GM19193 (cell line): ENCODE data around the gene HAUS7.

Experiments
- POLR2A ChIP-seq: IDR thresholded peaks from 4 replicates; pipeline ENCODE4 v1.6.1; 2011; ENCODE audit not compliant: insufficient read depth, insufficient read length; ENCODE audit errors: extremely low read depth

The HAUS7 gene

DNA sequence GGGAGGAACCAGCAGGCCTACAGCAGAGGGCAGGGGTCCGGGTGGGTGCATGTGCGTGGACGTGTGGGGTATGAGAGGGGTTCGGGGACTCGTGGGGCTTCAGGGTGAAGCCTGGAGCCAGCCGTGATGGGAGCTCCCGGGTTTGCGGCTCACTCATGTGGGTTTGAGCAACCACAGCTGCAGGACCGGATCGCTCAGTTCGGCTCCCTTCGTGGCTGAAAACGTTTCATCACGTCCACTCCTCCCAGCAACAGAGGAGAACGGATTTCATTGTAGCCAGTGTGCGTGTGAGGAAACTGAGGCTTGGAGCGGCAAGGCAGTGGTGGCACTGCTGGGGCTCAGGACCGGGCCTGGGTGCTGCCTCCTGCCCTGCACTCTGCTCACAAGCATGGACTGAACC is 35.0 kb upstream of the HAUS7 start:
- TF ChIP-seq POLR2A: no peak

DNA sequence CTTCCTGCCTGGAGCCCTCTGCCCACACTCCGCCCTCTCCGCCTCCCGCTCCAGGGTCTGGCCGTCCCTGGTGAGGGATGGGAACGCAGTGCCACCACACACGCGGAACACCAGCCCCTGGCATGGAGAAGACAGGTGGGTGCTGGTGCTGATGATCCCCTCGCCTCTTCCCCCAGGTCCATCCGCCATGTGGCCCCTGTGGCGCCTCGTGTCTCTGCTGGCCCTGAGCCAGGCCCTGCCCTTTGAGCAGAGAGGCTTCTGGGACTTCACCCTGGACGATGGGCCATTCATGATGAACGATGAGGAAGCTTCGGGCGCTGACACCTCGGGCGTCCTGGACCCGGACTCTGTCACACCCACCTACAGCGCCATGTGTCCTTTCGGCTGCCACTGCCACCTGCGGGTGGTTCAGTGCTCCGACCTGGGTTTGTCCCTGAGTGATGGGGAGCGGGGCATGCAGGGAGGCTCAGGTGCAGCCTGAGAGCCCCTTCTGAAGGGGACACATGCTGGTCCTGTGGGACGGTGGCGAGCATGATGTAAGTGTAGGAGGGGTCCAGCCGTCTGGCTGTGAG is 34.2 kb upstream of the HAUS7 start:
- no peak for TF ChIP-seq POLR2A

DNA sequence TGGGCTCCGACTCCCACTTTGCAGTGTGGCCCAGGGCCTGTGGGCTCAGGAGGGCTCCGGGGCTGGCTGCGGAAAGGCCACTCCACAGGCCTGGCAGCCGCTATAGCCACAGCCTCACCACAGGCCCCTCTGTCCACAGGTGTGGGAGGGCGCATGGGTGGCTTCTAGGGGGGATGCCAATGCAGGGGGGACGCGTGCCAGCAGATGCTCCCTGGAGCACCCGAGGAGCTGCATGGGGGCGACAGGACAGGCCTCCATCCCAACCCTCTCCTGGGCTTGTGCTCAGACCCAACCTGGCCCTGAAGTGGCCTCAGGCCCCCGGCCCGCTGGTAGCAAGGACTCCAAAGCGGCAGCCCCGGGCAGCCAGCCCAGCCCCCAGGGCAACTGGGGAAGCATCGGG is 32.4 kb upstream of the HAUS7 start:
- no peak for TF ChIP-seq POLR2A

DNA sequence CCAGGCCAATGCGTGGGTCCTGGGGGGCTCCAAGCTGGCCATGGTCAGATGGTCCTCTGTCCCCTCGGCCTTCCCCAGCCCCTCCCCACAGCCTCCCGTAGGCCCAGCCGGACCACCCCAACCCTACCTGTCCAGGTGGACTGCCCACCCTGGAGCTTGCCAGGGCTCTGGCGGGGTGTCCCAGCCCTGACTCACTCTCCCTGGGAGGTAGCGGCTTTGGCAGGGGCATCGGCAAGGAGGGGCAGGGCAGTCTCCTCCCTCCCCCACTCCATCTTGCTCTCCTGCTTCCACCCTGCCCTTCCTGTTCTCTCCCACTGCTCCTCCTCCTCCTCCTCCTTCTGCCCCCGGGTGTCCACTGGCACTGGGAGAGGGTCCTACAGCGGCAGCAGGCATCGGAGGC is 31.8 kb upstream of the HAUS7 start:
- no peak for TF ChIP-seq POLR2A

DNA sequence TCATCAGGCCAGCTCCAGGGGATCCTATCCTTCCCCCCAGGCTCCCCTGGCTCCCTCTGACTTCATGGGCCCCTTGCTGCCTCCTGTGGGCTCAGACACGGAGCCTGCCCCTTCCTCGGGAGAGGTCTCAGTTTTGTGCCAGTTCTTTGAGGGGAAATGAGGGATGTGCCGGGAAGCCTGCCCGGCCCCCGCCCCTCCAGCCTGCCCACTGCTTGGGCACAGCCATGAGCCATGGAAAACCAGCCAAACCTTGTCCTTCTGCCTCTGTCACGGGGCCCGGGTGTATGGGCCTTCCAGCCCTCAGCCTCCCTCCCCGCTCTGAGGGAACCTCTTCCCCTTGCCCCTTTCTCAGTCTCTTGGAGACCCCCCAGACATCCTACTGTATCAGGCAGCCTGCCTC is 31.2 kb upstream of the HAUS7 start:
- no peak for TF ChIP-seq POLR2A

DNA sequence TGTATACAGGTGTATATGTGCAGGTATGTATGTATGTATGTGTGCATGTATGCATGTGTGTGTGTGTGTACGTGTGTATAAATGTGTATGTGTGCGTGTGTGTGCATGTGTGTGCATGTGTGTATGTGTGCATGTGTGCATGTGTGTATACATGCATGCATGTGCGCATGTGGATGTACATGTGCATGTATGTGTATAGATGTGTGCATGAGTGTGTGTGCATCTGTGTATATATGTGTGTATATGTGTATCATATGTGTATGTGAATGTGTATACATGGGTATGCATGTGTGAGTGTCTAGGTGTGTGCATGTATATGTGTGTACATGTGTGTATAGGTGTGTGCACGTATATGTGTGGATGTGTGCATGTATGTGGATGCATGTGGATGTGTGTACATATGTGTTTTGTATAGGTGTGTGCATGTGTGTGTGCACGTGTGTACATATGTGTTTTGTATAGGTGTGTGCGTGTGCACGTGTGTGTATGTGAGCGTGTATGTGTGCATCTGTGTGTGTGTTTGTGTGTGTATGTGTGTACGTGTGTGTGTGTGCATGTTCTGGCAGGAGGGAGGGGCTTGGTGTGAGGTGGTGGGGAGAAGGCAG is 30.4 kb upstream of the HAUS7 start:
- no peak for TF ChIP-seq POLR2A

DNA sequence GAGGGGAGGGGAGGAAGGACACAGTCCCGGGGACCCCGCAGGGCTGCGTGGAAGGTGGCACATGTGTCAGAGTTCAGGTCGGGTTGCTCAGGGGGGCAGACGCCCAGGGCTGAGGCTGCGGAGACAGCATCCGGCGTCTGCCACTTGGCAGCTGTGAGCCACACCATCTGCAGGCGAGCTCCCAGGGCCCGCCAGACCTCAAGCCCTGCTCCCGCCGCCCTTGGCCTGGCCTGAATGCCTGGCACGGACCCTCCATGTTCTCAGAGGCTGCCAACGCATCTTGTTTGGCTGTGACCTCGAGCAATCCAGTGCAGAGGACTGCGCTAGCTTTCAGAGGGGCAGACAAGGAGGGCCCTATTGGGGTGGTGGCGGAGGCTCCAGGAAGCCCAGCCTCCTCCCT is 29.5 kb upstream of the HAUS7 start:
- TF ChIP-seq POLR2A: no peak

DNA sequence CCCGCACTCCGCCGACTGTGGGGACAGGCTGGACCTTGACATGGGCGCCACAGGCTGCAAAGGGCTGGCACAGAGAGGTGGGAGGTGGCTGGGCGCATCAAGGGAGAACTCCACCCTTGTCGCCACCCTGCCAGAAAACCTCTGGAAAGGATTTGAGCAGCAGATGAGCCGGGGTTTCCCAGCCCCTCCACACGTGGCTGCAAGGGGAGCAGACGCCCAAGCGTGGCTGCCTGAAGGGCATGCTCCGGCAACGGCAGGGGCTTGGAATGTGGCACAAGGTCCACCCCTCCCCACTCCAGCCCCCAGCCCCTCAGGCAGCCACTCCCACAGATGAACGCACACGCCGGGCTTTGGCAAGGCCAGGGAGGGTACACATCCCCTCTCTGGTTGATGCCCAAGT is 29.0 kb upstream of the HAUS7 start:
- TF ChIP-seq POLR2A: no peak

DNA sequence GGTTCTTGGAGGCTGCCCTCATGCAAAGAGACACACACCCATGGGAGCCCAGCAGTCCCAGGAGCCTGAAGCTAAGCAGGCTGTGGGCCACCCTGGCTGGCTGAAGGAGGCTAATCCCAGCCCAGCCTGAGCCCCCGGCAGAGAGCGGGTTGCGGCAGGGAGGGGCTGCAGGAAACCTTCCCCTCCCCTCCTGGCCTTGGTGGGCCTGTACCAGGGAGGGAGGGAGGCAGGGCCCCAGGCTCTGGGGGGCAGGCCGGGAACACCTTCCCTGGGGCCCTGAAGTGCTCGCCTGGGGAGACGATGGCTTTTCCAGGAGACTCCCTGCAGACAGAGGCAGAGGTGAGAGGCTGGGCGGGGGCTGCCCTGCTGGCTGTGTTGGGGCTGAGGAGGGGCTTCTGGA is 28.1 kb upstream of the HAUS7 start:
- no peak for TF ChIP-seq POLR2A

DNA sequence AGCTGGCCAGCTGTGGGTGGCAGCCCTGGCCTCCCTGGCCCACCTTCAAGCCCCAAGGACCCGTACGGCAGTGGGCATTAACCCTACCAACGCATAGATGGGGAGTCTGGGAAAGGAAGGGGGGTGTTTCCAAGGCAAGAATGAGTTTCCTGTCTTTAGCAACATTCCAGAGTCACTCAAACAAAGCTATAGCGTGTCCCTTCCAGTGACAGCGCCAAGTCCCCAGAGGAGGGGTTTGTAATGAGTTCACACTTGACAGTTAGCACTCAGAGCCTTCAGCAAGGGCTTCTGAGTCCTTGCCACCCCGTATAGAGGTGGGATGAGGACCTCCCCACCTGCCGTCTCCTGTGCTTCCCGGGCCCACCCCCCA is 26.2 kb upstream of the HAUS7 start:
- TF ChIP-seq POLR2A: no peak

DNA sequence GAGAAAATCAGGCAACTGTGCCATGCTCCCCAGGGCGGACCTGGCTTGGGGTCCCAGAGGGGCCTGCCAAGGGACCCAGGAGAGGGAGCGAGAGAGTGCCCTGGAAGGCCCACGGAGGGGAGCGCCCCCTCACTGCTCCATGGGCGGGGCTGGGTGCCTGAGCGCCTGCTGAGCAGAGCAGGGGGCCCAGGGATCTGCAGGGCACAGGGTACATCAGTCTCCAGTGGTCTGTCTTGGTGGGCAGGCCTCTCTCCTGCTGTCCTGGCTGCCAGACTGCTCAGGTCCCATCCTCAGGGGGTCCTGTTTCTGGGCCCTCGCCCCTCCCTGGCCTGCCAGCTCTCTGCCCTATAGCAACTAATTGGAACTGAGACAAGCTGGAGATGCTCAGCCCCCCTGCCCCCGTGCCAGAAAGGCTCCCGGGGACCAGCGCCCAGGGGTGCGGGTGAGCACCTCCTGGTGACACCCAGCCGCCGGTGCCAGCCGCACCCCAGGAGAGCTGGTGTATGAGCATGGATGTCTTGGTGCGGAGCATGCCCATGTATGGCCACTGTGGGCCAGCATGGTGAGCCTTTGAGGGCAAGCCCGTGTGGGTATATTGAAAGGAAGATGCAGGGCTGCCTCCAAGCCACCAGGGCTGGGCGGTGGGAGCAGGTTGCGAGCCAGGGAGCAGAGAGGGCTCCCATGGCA is 25.7 kb upstream of the HAUS7 start:
- no peak for TF ChIP-seq POLR2A

DNA sequence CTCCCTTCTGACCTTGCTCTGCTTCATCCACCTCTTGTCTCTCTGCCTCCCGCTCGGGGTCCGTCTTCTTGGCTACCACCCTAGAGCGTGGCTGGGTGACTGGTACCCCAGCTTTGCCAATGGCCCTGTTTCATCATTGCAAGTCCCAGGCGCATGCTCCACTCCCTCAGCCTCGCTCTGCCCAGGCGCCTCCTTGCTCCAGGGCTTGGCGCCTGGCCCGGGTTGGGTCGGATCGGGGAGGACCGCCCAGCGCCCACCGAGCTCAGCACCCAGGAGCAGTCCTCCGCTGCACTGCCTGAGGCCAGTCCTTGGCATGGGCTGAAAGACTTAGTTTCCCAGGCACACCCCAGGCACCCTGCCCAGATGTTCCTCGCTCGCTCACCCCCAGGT is 25.0 kb upstream of the HAUS7 start:
- TF ChIP-seq POLR2A: no peak

DNA sequence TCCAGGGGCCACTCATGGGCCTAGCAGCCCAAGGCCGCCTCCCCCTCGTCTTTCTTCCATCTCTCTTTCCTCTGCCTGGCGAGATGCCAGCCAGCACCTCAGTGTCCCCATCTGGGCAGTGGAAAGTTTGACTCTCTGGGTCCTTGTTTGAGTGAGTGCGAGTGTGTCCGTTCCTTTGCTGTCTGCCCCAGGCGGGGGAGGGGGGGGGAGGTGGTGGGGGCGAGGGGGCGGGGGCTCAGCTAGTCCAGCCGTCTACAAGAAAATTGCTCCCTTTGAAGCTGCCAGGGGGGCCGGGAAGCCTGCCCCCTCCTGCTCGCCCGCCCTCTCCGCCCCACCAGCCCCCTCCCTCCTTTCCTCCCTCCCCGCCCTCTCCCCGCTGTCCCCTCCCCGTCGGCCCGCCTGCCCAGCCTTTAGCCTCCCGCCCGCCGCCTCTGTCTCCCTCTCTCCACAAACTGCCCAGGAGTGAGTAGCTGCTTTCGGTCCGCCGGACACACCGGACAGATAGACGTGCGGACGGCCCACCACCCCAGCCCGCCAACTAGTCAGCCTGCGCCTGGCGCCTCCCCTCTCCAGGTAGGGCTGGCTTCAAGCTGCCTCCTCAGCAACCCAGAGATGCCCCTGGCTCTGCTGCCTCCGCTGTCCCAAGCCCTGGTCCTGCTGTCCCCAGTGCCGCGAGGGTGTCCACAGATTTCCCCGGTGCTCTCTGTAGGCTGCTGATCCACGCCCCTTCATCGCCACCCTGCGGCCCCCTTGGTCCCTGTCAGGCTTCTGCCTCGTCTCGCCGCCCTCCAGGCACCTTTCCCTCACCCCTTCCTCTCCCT is 24.4 kb upstream of the HAUS7 start, which contains the start of gene BGN:
TSS of gene BGN (plus strand) at position 440 of the 821 bp plus-strand sequence. CDS start 9,652 bp downstream, outside the sequence.
- no peak for TF ChIP-seq POLR2A

DNA sequence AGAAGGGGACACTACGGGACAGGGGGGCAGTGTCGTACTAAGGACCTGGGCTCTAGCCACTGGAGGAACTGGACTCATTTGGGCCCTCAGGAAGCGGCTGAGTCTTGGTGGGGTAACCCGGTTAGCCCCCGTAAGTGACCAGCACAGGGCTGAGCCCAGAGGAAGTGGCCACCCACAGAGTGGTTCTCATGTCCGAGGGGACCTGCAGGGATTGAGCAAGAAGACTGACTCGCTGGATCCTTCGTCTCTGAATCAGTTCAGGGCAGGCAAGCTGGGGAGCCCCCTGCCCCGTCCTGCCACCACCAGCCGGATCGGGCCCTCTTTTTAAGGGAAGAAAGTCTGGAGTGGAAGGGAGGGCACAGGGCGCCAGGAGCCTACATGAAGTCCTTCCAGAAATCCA is 23.7 kb upstream of the HAUS7 start:
- no peak for TF ChIP-seq POLR2A

DNA sequence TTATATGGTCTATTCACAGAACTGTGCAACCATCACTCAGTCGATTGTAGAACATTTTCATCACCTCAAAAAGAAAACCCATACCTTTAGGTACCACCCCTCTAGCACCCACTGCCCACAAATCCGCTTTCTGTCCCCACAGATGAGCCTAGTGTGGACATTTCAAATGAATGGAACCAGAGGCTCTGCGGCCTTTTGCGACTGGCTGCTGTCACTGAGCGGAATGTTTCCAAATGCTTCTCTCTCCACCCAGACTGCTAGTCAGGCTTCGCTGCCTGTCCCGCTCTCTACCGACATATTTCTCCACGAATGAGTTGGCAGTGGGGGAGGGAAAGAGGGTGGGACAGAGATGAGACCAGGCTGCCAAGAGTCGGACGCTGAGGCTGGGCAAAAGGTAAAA is 22.7 kb upstream of the HAUS7 start:
- no peak for TF ChIP-seq POLR2A
